Peyer's patch (tissue), 4 donors: ENCODE measurements around the gene TAF1B.

ENCODE experiments used
- CTCF ChIP-seq, 6 experiments: fragments of 450-650 bp in 4 of 6; fragments of 200-600 bp in 2 of 6; sonication (generic) in 1 of 6; IDR thresholded peaks; one replicate each; pipeline ENCODE4 v1.5.1; 2017 to 2019; ENCODE audit warnings: antibody characterized with exemption in 6 of 6, mild to moderate bottlenecking in 3 of 6, moderate library complexity in 1 of 6
- POLR2A ChIP-seq, 2 donors: fragments of 450-650 bp; IDR thresholded peaks; one replicate each; pipeline ENCODE4 v1.5.1; 2017; ENCODE audit warnings: antibody characterized with exemption in 2 of 2, mild to moderate bottlenecking in 2 of 2, moderate library complexity in 2 of 2

- TF ChIP-seq CTCF (IDR thresholded peaks at IDR 0.05) (no peak), POLR2A (IDR thresholded peaks at IDR 0.05) (no peak)
Observed at GRCh38 chr2:9836517-9836916, 6.8 kb upstream of the TAF1B start.
